Activated T-helper 2 cell treated with anti-CD3 and anti-CD28 coated beads, Interferon-gamma antibody, Interleukin-2, Interleukin-4, amounts not matched to agents 10 μg/mL and 5 μg/mL and 100 μg/mL, durations not matched to agents 14 hours and 24 hours and 36 hours (primary cell): Measurements from ENCODE around the gene CROT. TPM values are rescaled to one million over a fixed set of nuclear protein-coding genes. Genes with fewer than 3 reads are reported as not detected.
A peak's percentile ranks its signal among the peaks of the same experiment; 100 is the strongest.

Experiments used
- DNase-seq: peaks from one replicate; pipeline ENCODE4 v3.0.0; 2021; ENCODE audit warnings: low spot score
- H3K27ac Mint-ChIP-seq: one replicate; pipeline ENCODE4 v1.8.0; 2021; ENCODE audit warnings: mixed read lengths
- H3K27me3 Mint-ChIP-seq: one replicate; pipeline ENCODE4 v1.8.0; 2021; ENCODE audit warnings: low read depth, mixed read lengths
- H3K36me3 Mint-ChIP-seq: one replicate; pipeline ENCODE4 v1.8.0; 2021; ENCODE audit warnings: low read depth, mixed read lengths
- H3K4me1 Mint-ChIP-seq: one replicate; pipeline ENCODE4 v1.8.0; 2021; ENCODE audit warnings: low read depth, mixed read lengths
- H3K4me3 Mint-ChIP-seq: one replicate; pipeline ENCODE4 v1.8.0; 2021; ENCODE audit warnings: low read depth, mild to moderate bottlenecking, moderate library complexity, mixed read lengths
- H3K9me3 Mint-ChIP-seq: one replicate; pipeline ENCODE4 v1.8.0; 2021; ENCODE audit warnings: mixed read lengths
- intact Hi-C: fragments of 100-400 bp; cut with micrococcal nuclease; formaldehyde crosslinking; loops from one replicate; pipeline ENCODE4 v1.15.1; 2023
- total RNA-seq: library from RNA; stranded (reverse); gene quantifications from 2 replicates; pipeline ENCODE4 v1.2.3, GENCODE V29; 2022

The CROT gene
- total RNA-seq, 1 donor from 2014 or later = 7.9 TPM

GRCh38 chr7:87347207-87347606, 1.7 kb downstream of the CROT start:
- Mint-ChIP-seq H3K36me3 (peaks cover 39% of the 10 kb centered on the region), H3K9me3 (no peaks in the 10 kb centered on the region), H3K4me3 (no peak overlapping the region), H3K27ac (no peak overlapping the region), H3K4me1 (peaks cover 31% of the 10 kb centered on the region), H3K27me3 (no peaks in the 10 kb centered on the region)
- no peak for DNase-seq
- intact Hi-C loops = loop anchor here (10.0 kb wide), 2 partner anchors 528 to 868 kb away; partner anchors contain the start of genes DBF4 and SLC25A40

DNA sequence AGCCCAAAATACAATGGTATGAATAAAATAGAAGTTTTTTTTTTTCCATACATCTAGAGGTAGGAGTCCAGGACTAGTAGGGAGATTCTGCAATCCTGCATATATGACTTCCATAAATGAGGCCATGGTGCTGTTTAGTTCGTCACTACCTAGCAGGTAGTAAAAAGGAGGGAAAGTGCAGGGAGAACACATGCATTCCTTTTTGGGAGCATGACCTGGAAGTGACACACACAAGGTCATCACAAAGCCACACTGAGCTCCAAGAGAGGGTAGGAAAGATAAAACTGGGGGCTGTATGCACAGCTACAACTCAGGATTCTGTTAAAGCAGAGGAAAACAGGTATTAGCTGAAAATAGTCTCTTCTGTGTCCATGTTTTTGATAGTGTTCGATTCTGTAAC, 2.2 kb downstream of the CROT start:
- DNase-seq = no peak
- no peaks in the 10 kb centered on the region for H3K9me3 Mint-ChIP-seq
- H3K36me3 Mint-ChIP-seq = peaks cover 43% of the 10 kb centered on the region
- no peak overlapping the region for H3K4me3 Mint-ChIP-seq
- H3K4me1 Mint-ChIP-seq = peaks cover 27% of the 10 kb centered on the region
- no peak overlapping the region for H3K27ac Mint-ChIP-seq
- H3K27me3 Mint-ChIP-seq = no peaks in the 10 kb centered on the region
- intact Hi-C loops = loop anchor here (10.0 kb wide), 2 partner anchors 527 to 867 kb away; partner anchors contain the start of genes DBF4 and SLC25A40

GRCh38 chr7:87354749-87355148, 9.3 kb downstream of the CROT start:
- peaks cover 74% of the 10 kb centered on the region for H3K36me3 Mint-ChIP-seq
- DNase-seq = no peak
- H3K27me3 Mint-ChIP-seq = no peaks in the 10 kb centered on the region
- no peaks in the 10 kb centered on the region for H3K4me1 Mint-ChIP-seq
- H3K4me3 Mint-ChIP-seq = no peak overlapping the region
- H3K9me3 Mint-ChIP-seq = peaks cover 23% of the 10 kb centered on the region
- intact Hi-C loops = loop anchor here (5.0 kb wide), 1 partner anchor 38 kb away; no protein-coding TSS in a partner anchor
- no peak overlapping the region for H3K27ac Mint-ChIP-seq

DNA sequence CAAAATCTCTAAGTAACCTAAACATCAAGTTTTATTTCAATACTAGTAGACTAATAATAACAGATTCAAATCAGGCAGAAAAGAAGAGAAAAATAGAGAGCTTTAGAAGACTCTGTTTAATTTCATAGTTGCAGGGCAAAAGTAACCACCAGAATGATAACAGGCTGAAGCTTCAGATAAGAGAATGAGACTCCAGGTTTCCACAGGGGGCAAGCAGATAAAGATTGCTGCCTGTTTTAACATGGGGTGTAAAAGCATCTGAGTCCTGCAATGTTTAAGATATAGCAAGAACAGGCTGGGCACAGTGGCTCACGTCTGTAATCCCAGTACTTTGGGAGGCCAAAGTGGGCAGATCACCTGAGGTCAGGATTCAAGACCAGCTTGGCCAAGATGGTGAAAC, 11.0 kb downstream of the CROT start:
- H3K27ac Mint-ChIP-seq = no peak overlapping the region
- intact Hi-C loops = no loop called here
- H3K9me3 Mint-ChIP-seq = peaks cover 23% of the 10 kb centered on the region

DNA sequence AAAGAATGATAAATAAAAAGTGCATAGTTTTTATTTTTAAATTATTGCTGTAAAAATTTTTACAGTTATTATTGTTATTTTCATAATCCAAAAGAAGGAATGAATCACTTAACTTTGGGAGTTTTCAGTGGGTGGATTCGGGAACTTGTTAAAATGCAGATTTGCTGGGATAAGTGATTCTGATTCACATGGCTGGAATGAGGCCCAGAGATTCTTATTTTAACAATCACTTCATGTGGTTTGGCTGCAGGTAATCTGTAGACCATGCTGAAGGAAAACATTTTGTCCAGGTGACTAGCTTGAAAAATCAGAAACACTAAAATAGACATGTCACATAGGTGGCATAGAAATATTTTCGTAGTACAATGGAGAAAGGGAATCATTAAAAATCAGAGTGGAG, 13.9 kb downstream of the CROT start:
- peaks cover 34% of the 10 kb centered on the region for H3K36me3 Mint-ChIP-seq
- H3K4me1 Mint-ChIP-seq = no peaks in the 10 kb centered on the region
- H3K4me3 Mint-ChIP-seq = no peak overlapping the region

More for the DNA sequence above, 11.0 kb downstream of the CROT start:
- H3K4me3 Mint-ChIP-seq = no peak overlapping the region
- peaks cover 60% of the 10 kb centered on the region for H3K36me3 Mint-ChIP-seq
- H3K4me1 Mint-ChIP-seq = no peaks in the 10 kb centered on the region
- H3K27me3 Mint-ChIP-seq = no peaks in the 10 kb centered on the region
- DNase-seq = no peak

GRCh38 chr7:87361320-87361719, 15.9 kb downstream of the CROT start:
- H3K27me3 Mint-ChIP-seq = no peaks in the 10 kb centered on the region
- intact Hi-C loops = no loop called here
- H3K9me3 Mint-ChIP-seq = peaks cover 1% of the 10 kb centered on the region
- H3K36me3 Mint-ChIP-seq = peaks cover 16% of the 10 kb centered on the region
- no peak overlapping the region for H3K27ac Mint-ChIP-seq
- no peak for DNase-seq
- no peaks in the 10 kb centered on the region for H3K4me1 Mint-ChIP-seq
- no peak overlapping the region for H3K4me3 Mint-ChIP-seq

More for the DNA sequence above, 13.9 kb downstream of the CROT start:
- no peak overlapping the region for H3K27ac Mint-ChIP-seq
- no peak for DNase-seq
- no peaks in the 10 kb centered on the region for H3K27me3 Mint-ChIP-seq
- peaks cover 15% of the 10 kb centered on the region for H3K9me3 Mint-ChIP-seq
- intact Hi-C loops = no loop called here

DNA sequence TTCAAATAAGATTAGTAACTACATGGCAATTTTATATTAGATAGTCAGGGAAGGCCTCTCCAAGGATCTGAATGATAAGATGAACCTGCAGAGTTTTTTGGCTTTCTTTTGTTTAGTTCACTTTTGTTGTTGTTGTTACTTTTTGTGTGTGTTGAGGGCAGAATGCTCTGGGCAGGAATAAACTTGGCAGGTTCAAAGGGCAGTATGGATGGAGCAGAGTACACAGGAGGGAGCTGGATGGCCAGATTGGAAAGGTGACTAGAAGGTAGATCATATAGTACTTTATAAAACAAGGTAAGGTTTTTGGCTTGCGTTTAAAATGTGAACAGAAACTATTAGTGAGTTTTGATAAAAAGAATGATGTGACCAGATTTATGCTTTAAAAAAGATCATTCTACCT, 17.9 kb downstream of the CROT start:
- no peak overlapping the region for H3K4me3 Mint-ChIP-seq
- H3K4me1 Mint-ChIP-seq = no peaks in the 10 kb centered on the region
- H3K27me3 Mint-ChIP-seq = no peaks in the 10 kb centered on the region
- H3K36me3 Mint-ChIP-seq = peaks cover 4% of the 10 kb centered on the region
- no peaks in the 10 kb centered on the region for H3K9me3 Mint-ChIP-seq
- no peak for DNase-seq
- intact Hi-C loops = no loop called here
- no peak overlapping the region for H3K27ac Mint-ChIP-seq

- no peak overlapping the region for H3K27ac Mint-ChIP-seq
- peaks cover 4% of the 10 kb centered on the region for H3K4me1 Mint-ChIP-seq
- peaks cover 4% of the 10 kb centered on the region for H3K36me3 Mint-ChIP-seq
- no peaks in the 10 kb centered on the region for H3K27me3 Mint-ChIP-seq
- no peaks in the 10 kb centered on the region for H3K9me3 Mint-ChIP-seq
- H3K4me3 Mint-ChIP-seq = no peak overlapping the region
- DNase-seq = no peak
- intact Hi-C loops = no loop called here
Measured at GRCh38 chr7:87364246-87364645, 18.8 kb downstream of the CROT start.

- Mint-ChIP-seq H3K4me1 (peaks cover 9% of the 10 kb centered on the region), H3K27ac (no peak overlapping the region), H3K9me3 (no peaks in the 10 kb centered on the region), H3K27me3 (no peaks in the 10 kb centered on the region), H3K36me3 (peaks cover 11% of the 10 kb centered on the region), H3K4me3 (no peak overlapping the region)
- peak; percentile 22 for DNase-seq
- intact Hi-C loops = loop anchor here (2.0 kb wide), 1 partner anchor 24 kb away; the partner anchor contains the start of gene CROT
Measured at GRCh38 chr7:87369216-87369615, 23.8 kb downstream of the CROT start.

DNA sequence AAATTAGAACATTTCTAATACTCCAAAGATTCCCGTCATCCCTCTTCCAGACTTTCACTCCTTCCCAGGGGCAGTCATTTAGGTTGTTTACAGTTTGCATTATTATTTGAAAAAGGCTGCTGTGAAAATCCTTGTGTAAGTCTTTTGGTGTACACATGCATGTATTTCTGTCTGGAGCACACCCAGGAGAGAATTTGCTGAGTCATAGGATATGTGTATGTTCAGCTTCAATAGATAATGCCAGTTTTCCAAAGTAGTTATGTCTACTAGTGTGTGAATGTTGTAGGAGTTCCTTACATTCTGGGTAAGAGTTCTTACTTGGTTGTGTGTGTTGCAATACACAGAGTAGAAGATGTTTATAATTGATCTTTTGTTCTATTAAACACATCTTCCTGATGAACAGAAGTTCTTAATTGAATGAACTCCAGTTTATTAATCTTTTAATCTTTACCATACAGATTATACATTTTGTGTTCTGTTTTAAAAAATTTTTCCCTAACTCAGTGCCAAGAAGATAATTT, 25.3 kb downstream of the CROT start:
- peaks cover 9% of the 10 kb centered on the region for H3K4me1 Mint-ChIP-seq
- H3K9me3 Mint-ChIP-seq = no peaks in the 10 kb centered on the region

GRCh38 chr7:87375662-87376435, 30.4 kb downstream of the CROT start:
- H3K27me3 Mint-ChIP-seq = no peaks in the 10 kb centered on the region
- H3K4me1 Mint-ChIP-seq = no peaks in the 10 kb centered on the region
- H3K4me3 Mint-ChIP-seq = no peak overlapping the region
- H3K36me3 Mint-ChIP-seq = peaks cover 11% of the 10 kb centered on the region
- no peak for DNase-seq
- H3K9me3 Mint-ChIP-seq = no peaks in the 10 kb centered on the region
- intact Hi-C loops = no loop called here
- no peak overlapping the region for H3K27ac Mint-ChIP-seq

More for the DNA sequence above, 25.3 kb downstream of the CROT start:
- Mint-ChIP-seq H3K4me3 (no peak overlapping the region), H3K36me3 (peaks cover 11% of the 10 kb centered on the region), H3K27me3 (no peaks in the 10 kb centered on the region), H3K27ac (no peak overlapping the region)
- DNase-seq = no peak
- intact Hi-C loops = no loop called here

DNA sequence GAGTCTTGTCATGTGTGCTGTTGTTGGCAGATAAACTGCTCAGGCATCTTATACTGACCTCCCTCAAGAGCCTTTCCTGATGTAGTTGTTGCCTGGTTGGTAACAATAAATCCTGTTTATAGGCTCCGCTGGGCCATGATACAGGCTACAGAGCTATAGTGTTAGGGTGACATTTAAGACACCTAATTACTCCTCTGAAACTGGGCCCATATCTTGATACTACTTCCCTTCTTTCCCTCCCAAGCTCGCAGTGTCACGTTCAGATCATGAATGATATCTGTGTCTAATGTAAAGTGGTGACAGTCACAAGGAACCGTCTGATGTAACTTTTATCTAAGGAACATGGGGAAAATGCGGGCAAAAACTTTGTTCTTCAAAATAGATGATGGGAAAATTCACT, 35.4 kb downstream of the CROT start:
- H3K27ac Mint-ChIP-seq = no peak overlapping the region
- peaks cover 4% of the 10 kb centered on the region for H3K9me3 Mint-ChIP-seq
- no peak for DNase-seq
- intact Hi-C loops = no loop called here
- no peaks in the 10 kb centered on the region for H3K27me3 Mint-ChIP-seq
- no peak overlapping the region for H3K4me3 Mint-ChIP-seq
- peaks cover 35% of the 10 kb centered on the region for H3K36me3 Mint-ChIP-seq
- H3K4me1 Mint-ChIP-seq = no peaks in the 10 kb centered on the region

DNA sequence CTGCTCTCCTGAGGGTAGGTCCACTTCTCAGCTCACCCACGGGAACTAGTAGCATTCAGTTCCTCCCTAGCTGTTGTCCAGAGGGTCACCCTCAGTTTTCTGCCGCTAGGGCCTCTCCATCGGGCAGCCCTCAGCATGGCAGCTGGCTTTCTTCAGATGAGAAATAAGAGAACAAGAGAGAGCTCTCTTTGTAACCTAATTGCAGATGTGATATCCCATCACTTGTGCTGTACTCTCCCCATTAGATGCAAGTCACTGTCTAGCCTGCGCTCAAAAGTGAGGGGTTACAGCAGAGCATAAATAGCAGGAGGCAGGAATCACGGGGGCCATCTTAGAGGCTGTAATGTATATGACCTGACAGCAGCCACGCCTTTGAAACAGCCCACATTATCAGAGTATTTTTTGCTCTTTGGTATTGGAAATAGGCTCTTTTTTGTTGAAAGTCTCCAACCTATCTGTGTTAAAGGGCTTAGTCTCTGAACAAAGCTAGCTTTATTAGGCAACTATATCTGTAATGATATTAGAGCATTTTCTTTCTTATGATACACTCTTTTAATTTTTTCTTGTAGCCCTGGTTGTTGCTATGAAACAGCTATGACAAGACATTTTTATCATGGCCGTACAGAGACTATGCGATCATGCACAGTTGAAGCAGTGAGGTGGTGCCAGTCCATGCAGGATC, 45.7 kb downstream of the CROT start:
- Mint-ChIP-seq H3K4me1 (peaks cover 23% of the 10 kb centered on the region), H3K9me3 (peaks cover 8% of the 10 kb centered on the region), H3K27me3 (no peaks in the 10 kb centered on the region), H3K36me3 (peaks cover 45% of the 10 kb centered on the region), H3K27ac (no peak overlapping the region), H3K4me3 (no peak overlapping the region)
- no peak for DNase-seq
- intact Hi-C loops = loop anchor here (5.0 kb wide), 1 partner anchor 39 kb away; no protein-coding TSS in a partner anchor
